ENCODE data around the gene DGKB.

Gene DGKB

DNA sequence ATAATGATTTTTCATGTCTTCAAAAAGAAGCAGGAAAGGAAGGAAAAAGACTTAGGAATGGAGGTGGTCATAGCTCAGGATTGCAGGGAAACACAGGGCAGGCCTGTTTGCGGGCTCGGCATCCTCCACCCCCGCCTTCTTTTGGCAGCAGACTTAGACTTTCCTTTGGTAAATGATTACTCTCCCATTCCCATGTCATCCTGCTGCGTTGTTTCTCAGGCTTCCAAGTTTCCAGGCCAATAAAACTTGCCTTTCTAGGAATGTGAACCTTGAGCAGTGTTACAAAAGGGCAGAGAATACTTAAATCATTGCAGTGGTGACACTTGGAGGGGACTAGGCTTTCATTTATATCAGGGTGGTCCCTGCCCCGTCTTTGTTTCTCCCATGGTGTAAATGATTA, 34.0 kb upstream of the DGKB start:
- no peak for TF ChIP-seq NFIC (IDR thresholded peaks at IDR 0.05)
- TF ChIP-seq, protein P1, sequence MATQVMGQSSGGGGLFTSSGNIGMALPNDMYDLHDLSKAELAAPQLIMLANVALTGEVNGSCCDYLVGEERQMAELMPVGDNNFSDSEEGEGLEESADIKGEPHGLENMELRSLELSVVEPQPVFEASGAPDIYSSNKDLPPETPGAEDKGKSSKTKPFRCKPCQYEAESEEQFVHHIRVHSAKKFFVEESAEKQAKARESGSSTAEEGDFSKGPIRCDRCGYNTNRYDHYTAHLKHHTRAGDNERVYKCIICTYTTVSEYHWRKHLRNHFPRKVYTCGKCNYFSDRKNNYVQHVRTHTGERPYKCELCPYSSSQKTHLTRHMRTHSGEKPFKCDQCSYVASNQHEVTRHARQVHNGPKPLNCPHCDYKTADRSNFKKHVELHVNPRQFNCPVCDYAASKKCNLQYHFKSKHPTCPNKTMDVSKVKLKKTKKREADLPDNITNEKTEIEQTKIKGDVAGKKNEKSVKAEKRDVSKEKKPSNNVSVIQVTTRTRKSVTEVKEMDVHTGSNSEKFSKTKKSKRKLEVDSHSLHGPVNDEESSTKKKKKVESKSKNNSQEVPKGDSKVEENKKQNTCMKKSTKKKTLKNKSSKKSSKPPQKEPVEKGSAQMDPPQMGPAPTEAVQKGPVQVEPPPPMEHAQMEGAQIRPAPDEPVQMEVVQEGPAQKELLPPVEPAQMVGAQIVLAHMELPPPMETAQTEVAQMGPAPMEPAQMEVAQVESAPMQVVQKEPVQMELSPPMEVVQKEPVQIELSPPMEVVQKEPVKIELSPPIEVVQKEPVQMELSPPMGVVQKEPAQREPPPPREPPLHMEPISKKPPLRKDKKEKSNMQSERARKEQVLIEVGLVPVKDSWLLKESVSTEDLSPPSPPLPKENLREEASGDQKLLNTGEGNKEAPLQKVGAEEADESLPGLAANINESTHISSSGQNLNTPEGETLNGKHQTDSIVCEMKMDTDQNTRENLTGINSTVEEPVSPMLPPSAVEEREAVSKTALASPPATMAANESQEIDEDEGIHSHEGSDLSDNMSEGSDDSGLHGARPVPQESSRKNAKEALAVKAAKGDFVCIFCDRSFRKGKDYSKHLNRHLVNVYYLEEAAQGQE (IDR thresholded peaks at IDR 0.05; ENCODE audit: low read depth) = no peak
- TF ChIP-seq, protein P2, sequence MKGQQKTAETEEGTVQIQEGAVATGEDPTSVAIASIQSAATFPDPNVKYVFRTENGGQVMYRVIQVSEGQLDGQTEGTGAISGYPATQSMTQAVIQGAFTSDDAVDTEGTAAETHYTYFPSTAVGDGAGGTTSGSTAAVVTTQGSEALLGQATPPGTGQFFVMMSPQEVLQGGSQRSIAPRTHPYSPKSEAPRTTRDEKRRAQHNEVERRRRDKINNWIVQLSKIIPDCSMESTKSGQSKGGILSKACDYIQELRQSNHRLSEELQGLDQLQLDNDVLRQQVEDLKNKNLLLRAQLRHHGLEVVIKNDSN (IDR thresholded peaks at IDR 0.05) = no peak
- no peak for TF ChIP-seq YY1 (IDR thresholded peaks at IDR 0.05; ENCODE audit: low read depth)
- no peak for TF ChIP-seq RAD21 (IDR thresholded peaks at IDR 0.05; ENCODE audit: low read depth)
- TF ChIP-seq ZBTB7A (IDR thresholded peaks at IDR 0.05; ENCODE audit: low read depth) = no peak
- TF ChIP-seq FOXM1 (IDR thresholded peaks at IDR 0.05; ENCODE audit: borderline replicate concordance, low read depth) = no peak
- no peak for TF ChIP-seq CREB1 (IDR thresholded peaks at IDR 0.05; ENCODE audit: low read depth)
- no peak for TF ChIP-seq TCF12 (IDR thresholded peaks at IDR 0.05; ENCODE audit: low read depth)
- no peak for TF ChIP-seq TEAD4 (IDR thresholded peaks at IDR 0.05)
- no peak for TF ChIP-seq EGR1 (IDR thresholded peaks at IDR 0.05)
- no peak for TF ChIP-seq EP300 (IDR thresholded peaks at IDR 0.05; ENCODE audit: borderline replicate concordance)
- no peak for TF ChIP-seq CEBPB (IDR thresholded peaks at IDR 0.05)
- TF ChIP-seq, protein P3, sequence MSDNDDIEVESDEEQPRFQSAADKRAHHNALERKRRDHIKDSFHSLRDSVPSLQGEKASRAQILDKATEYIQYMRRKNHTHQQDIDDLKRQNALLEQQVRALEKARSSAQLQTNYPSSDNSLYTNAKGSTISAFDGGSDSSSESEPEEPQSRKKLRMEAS (IDR thresholded peaks at IDR 0.05) = no peak
- no peak for TF ChIP-seq TAF1 (IDR thresholded peaks at IDR 0.05; ENCODE audit: low read depth)

DNA sequence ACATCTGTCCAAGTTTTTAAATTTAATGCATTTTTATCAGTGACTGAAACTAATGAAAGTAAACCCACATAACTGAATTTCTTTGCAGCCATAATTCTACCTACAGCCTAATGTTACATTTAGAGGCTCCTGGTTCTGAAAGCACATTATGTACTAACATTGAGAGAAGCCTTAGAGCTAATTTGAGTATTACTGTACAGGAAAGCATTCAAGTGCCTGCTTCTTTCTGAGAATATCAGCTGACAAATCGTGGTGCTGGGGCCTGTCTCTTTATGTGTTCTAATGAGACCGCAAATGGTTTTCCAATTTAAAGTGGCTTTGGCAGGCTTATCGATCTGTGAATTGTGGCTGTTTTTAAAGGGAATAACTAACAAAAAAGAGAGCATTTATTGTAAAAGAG, 32.3 kb upstream of the DGKB start:
- TF ChIP-seq EGR1 (IDR thresholded peaks at IDR 0.05) (no peak), CEBPB (IDR thresholded peaks at IDR 0.05) (no peak), NFIC (IDR thresholded peaks at IDR 0.05) (no peak), ZBTB7A (IDR thresholded peaks at IDR 0.05; ENCODE audit: low read depth) (no peak), RAD21 (IDR thresholded peaks at IDR 0.05; ENCODE audit: low read depth) (no peak), TEAD4 (IDR thresholded peaks at IDR 0.05) (no peak), YY1 (IDR thresholded peaks at IDR 0.05; ENCODE audit: low read depth) (no peak), TAF1 (IDR thresholded peaks at IDR 0.05; ENCODE audit: low read depth) (no peak), EP300 (IDR thresholded peaks at IDR 0.05; ENCODE audit: borderline replicate concordance) (no peak), TCF12 (IDR thresholded peaks at IDR 0.05; ENCODE audit: low read depth) (no peak), CREB1 (IDR thresholded peaks at IDR 0.05; ENCODE audit: low read depth) (no peak)
- TF ChIP-seq, protein P3 (IDR thresholded peaks at IDR 0.05) = no peak
- TF ChIP-seq, protein P2 (IDR thresholded peaks at IDR 0.05) = no peak

DNA sequence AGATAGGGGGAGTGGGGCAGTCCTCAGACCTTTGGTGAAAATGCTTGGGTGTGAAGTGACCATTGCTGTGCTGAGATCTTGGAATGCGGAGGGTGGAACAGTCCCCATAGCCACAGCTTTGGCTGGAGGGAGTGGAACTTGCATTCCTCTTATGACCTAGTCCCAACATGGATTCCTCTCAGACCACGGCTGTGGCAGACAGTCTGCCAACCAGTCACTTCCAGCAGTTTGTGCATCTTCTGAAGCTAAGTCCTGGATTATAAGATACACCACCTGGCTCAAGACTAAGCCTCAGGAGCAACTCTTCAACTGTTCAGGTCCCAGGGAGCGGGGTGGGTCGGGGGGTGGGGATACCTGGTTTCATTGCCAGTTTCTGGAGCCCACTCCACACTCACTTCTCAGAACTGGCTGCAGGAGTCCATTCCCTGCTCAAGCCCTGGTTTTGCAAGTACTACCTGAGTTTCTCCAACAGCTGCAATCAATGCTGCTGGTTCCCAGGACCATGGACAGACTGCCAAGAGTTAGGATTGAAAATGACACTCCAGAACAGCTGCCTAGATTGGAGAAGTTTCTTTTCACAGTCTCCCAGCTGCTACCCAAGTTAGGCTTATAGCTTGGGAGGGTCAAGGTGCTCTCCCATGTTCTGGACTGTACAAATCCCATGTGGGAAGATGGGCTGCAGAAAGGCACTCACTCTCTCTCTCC, 29.1 kb upstream of the DGKB start:
- TF ChIP-seq, protein P2 (IDR thresholded peaks at IDR 0.05) = no peak
- TF ChIP-seq NFIC (IDR thresholded peaks at IDR 0.05) (no peak), TEAD4 (IDR thresholded peaks at IDR 0.05) (no peak), FOXM1 (IDR thresholded peaks at IDR 0.05; ENCODE audit: borderline replicate concordance, low read depth) (no peak), ZBTB7A (IDR thresholded peaks at IDR 0.05; ENCODE audit: low read depth) (no peak), EP300 (IDR thresholded peaks at IDR 0.05; ENCODE audit: borderline replicate concordance) (no peak), RAD21 (IDR thresholded peaks at IDR 0.05; ENCODE audit: low read depth) (no peak), EGR1 (IDR thresholded peaks at IDR 0.05) (no peak), CEBPB (IDR thresholded peaks at IDR 0.05) (no peak), TCF12 (IDR thresholded peaks at IDR 0.05; ENCODE audit: low read depth) (no peak), TAF1 (IDR thresholded peaks at IDR 0.05; ENCODE audit: low read depth) (no peak)
- TF ChIP-seq, protein P1 (IDR thresholded peaks at IDR 0.05; ENCODE audit: low read depth) = no peak

DNA sequence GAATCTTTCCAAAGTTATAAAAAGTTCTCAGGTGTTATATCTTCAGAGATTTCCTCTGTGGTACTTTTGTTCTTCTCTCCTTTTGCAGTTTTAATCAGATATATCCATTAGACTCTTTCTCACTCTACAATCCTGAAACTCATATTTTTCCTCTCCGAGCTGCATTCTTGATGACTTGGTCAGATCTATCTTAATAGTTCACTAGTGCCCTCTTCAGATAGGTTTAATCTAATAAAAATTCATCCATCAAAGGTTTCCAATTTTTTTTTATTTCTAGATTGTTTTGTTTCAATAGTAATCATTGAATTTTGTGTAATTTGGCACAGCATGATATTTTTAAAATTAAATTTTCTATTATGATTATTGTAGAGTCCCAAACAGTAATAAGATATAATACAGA, 21.8 kb upstream of the DGKB start:
- TF ChIP-seq YY1 (IDR thresholded peaks at IDR 0.05; ENCODE audit: low read depth) (no peak), RAD21 (IDR thresholded peaks at IDR 0.05; ENCODE audit: low read depth) (peak; percentile 15; the same call in 1 of the 2 replicates)

DNA sequence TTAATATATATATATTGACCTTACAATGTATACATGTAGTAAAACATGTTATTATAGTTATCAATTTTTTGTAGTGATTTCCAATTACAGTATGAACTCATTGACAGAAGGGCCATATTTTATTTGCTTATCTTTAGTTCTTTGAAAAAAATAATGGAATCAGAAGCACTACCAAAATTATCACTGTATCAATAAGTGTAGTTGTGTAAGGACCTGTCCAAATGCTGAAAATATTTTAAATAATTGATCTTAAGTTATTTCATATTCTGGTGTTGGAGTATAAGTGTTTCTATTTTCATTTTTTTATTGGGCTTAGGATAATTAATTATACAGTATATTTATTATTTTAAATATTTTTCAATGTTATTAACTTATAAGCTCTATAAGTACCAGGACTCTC, 8.5 kb upstream of the DGKB start:
- TF ChIP-seq, protein P1 (IDR thresholded peaks at IDR 0.05; ENCODE audit: low read depth) = peak; percentile 72
- no peak for TF ChIP-seq YY1 (IDR thresholded peaks at IDR 0.05; ENCODE audit: low read depth)

All from Ishikawa (cell line).